Activated CD4-positive, alpha-beta T cell treated with anti-CD3 and anti-CD28 coated beads, Interleukin-2, amount 10 ng/mL, durations not matched to agents 7 days and 5 days (primary cell): ENCODE results near the gene MTERF4. TPM values are rescaled to one million over a fixed set of nuclear protein-coding genes. Genes with fewer than 3 reads are reported as not detected.

Experiments used
- CTCF ChIA-PET: fragments of 350-600 bp; sonication (Branson Sonifier 250); formaldehyde crosslinking; loops from one replicate; lab custom pipeline; 2021; ENCODE audit warnings: antibody characterized with exemption; lab: Charles Lee
- POLR2A ChIA-PET: fragments of 350-600 bp; sonication (Branson Sonifier 250); formaldehyde crosslinking; loops from one replicate; lab custom pipeline; 2021; ENCODE audit warnings: antibody characterized with exemption; lab: Charles Lee
- DNase-seq: peaks from one replicate; pipeline ENCODE4 v3.0.0-alpha.2; 2020
- H3K27ac Mint-ChIP-seq: one replicate; pipeline ENCODE4 v1.8.0; 2021; ENCODE audit warnings: mild to moderate bottlenecking, moderate library complexity, mixed read lengths
- H3K27me3 Mint-ChIP-seq: one replicate; pipeline ENCODE4 v1.8.0; 2021; ENCODE audit warnings: mixed read lengths
- H3K36me3 Mint-ChIP-seq: one replicate; pipeline ENCODE4 v1.8.0; 2021; ENCODE audit warnings: low read depth, mixed read lengths
- H3K4me1 Mint-ChIP-seq: one replicate; pipeline ENCODE4 v1.8.0; 2021; ENCODE audit warnings: mixed read lengths
- H3K4me3 Mint-ChIP-seq: one replicate; pipeline ENCODE4 v1.8.0; 2021; ENCODE audit warnings: mild to moderate bottlenecking, moderate library complexity, mixed read lengths
- H3K9me3 Mint-ChIP-seq: one replicate; pipeline ENCODE4 v1.8.0; 2021; ENCODE audit warnings: mixed read lengths
- total RNA-seq, 2 experiments: library from RNA; stranded (reverse); gene quantifications; one replicate each; pipeline ENCODE4 v1.2.3, GENCODE V29; 2021

The MTERF4 gene, protein sequence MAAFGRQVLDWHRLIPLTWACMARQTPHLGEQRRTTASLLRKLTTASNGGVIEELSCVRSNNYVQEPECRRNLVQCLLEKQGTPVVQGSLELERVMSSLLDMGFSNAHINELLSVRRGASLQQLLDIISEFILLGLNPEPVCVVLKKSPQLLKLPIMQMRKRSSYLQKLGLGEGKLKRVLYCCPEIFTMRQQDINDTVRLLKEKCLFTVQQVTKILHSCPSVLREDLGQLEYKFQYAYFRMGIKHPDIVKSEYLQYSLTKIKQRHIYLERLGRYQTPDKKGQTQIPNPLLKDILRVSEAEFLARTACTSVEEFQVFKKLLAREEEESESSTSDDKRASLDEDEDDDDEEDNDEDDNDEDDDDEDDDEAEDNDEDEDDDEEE
- 10 to 100 TPM; 38.0 to 41.0 TPM for total RNA-seq

DNA sequence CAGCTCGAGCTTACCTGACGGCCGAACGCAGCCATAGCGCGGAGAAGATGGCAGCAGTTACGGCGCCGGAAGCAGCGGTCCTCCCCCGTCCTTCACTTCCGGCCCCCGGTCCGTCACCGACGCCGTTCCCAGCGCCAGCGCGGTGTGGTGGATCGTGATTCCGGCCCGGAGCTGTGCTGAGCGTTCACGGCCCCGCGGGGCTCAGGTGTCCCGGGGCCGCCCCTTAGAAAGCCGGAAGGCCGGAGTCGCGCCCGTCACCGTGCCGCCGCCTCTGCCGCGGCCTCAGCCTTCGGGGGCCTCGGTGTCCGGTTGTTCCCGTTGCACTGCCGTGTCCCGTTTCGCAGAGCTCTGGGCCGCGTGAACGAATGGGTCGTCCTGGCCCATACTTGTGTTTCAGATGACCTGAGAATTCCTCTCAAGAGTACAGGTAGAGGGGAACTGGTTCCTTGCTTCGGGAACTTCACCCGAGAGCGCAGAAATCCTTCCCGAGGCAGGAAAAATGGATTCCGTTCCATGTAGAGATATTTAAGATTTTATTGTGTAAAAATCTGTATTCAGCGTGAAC, at the start of gene MTERF4:
Gene MTERF4, minus strand, starts transcription at position 49 of the 565 bp plus-strand sequence. Its CDS starts 14 bp downstream, at position 35.
- Mint-ChIP-seq H3K27ac (peak within 1 kb of the TSS; percentile 97), H3K36me3 (peaks cover 28% of the 10 kb centered on the region), H3K9me3 (no peaks in the 10 kb centered on the region), H3K27me3 (no peaks in the 10 kb centered on the region), H3K4me3 (peak within 1 kb of the TSS; percentile 92), H3K4me1 (peaks cover 47% of the 10 kb centered on the region)
- ChIA-PET CTCF (interaction anchor here (0.6 to 0.9 kb wide), 2 partner anchors 8 to 783 kb away, joined by 3 to 4 read pairs; no protein-coding TSS in a partner anchor), POLR2A (interaction anchor here (0.6 to 0.8 kb wide), 2 partner anchors 47 to 538 kb away, joined by 3 read pairs; no protein-coding TSS in a partner anchor)
- peak; percentile 89 for DNase-seq

GRCh38 chr2:241150660-241151530, 48.8 kb upstream of the MTERF4 start:
- peak overlapping the region; percentile 89 for H3K4me3 Mint-ChIP-seq
- no peaks in the 10 kb centered on the region for H3K27me3 Mint-ChIP-seq
- ChIA-PET POLR2A (no interaction called here), CTCF (interaction anchor here (0.6 to 3.1 kb wide), 3 partner anchors 18 to 298 kb away, joined by 3 to 10 read pairs (median 3); no protein-coding TSS in a partner anchor)
- H3K4me1 Mint-ChIP-seq: peaks cover 51% of the 10 kb centered on the region
- no peak for DNase-seq
- peak overlapping the region; percentile 94 for H3K27ac Mint-ChIP-seq
- H3K9me3 Mint-ChIP-seq: no peaks in the 10 kb centered on the region
- peaks cover 11% of the 10 kb centered on the region for H3K36me3 Mint-ChIP-seq

DNA sequence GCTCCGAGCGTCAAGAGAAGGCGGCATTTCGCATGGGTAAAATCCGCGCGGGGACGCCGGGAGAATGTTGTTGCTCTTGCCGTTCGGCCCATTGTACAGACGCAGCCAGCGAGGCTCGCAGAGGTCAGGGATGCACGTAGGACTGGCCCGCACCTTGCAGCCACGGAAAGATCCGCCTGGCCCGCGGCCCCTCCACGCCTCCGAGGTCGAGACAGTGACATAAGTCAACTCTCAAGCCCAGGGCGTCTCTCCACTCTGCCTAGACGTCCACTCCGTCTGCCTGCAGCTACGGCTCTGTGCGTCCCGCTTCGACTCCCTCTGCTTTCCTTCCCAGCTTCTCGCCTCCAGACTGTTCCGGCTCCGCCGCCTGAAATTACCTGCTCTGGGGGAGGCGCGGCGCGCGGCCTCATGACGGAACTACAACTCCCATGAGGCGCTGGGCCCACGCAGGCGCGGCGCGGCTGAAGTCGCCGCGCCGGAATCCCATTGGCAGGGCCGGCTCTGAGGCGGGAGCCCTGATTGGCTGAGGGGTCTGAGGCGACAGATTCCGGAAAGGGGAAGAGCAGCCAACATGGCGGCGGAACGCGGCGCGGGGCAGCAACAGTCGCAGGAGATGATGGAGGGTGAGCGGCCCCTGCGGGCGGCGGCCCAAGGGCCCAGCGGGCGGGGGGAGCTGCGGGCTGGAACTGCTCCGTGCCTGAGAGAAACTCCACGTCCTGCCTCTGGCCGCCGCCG, 48.0 kb upstream of the MTERF4 start, which contains the start of gene PPP1R7:
Gene PPP1R7, plus strand, starts transcription at position 543 of the 735 bp plus-strand sequence. Its CDS starts 29 bp downstream, at position 572.
- H3K9me3 Mint-ChIP-seq: no peaks in the 10 kb centered on the region
- ChIA-PET CTCF (interaction anchor here (0.6 to 3.1 kb wide), 10 partner anchors 14 to 694 kb away, joined by 3 to 10 read pairs (median 3); no protein-coding TSS in a partner anchor), POLR2A (interaction anchor here (0.5 to 0.8 kb wide), 4 partner anchors 15 to 510 kb away, joined by 3 read pairs; partner anchors contain the start of gene MTERF4)
- H3K27ac Mint-ChIP-seq: peak within 1 kb of the TSS; percentile 94
- peak; percentile 97 for DNase-seq
- H3K4me3 Mint-ChIP-seq: peak within 1 kb of the TSS; percentile 89
- no peaks in the 10 kb centered on the region for H3K27me3 Mint-ChIP-seq
- H3K4me1 Mint-ChIP-seq: peaks cover 51% of the 10 kb centered on the region
- H3K36me3 Mint-ChIP-seq: peaks cover 9% of the 10 kb centered on the region

- ChIA-PET CTCF (interaction anchor here (0.7 to 3.1 kb wide), 9 partner anchors 13 to 695 kb away, joined by 3 to 10 read pairs (median 3); no protein-coding TSS in a partner anchor), POLR2A (interaction anchor here (0.5 to 0.8 kb wide), 4 partner anchors 14 to 510 kb away, joined by 3 read pairs; partner anchors contain the start of gene MTERF4)
- Mint-ChIP-seq H3K27ac (peak overlapping the region; percentile 86), H3K9me3 (no peaks in the 10 kb centered on the region), H3K4me1 (peaks cover 51% of the 10 kb centered on the region), H3K4me3 (peak overlapping the region; percentile 89), H3K36me3 (peaks cover 7% of the 10 kb centered on the region), H3K27me3 (no peaks in the 10 kb centered on the region)
- no peak for DNase-seq
Measured at GRCh38 chr2:241149675-241149924, 47.5 kb upstream of the MTERF4 start.

GRCh38 chr2:241148891-241149674, 47.0 kb upstream of the MTERF4 start, which contains the start of gene PASK:
Gene PASK (minus strand): TSS chr2:241149472. CDS start chr2:241143032, 6,440 bp downstream.
- peak within 1 kb of the TSS; percentile 94 for H3K27ac Mint-ChIP-seq
- H3K4me1 Mint-ChIP-seq: peaks cover 51% of the 10 kb centered on the region
- H3K4me3 Mint-ChIP-seq: peak within 1 kb of the TSS; percentile 89
- no peaks in the 10 kb centered on the region for H3K27me3 Mint-ChIP-seq
- DNase-seq: peak; percentile 98
- H3K9me3 Mint-ChIP-seq: no peaks in the 10 kb centered on the region
- peaks cover 7% of the 10 kb centered on the region for H3K36me3 Mint-ChIP-seq
- ChIA-PET POLR2A (interaction anchor here (0.5 to 0.8 kb wide), 4 partner anchors 14 to 511 kb away, joined by 3 read pairs; partner anchors contain the start of gene MTERF4), CTCF (interaction anchor here (0.7 to 3.1 kb wide), 8 partner anchors 13 to 695 kb away, joined by 3 to 10 read pairs (median 4); no protein-coding TSS in a partner anchor)

DNA sequence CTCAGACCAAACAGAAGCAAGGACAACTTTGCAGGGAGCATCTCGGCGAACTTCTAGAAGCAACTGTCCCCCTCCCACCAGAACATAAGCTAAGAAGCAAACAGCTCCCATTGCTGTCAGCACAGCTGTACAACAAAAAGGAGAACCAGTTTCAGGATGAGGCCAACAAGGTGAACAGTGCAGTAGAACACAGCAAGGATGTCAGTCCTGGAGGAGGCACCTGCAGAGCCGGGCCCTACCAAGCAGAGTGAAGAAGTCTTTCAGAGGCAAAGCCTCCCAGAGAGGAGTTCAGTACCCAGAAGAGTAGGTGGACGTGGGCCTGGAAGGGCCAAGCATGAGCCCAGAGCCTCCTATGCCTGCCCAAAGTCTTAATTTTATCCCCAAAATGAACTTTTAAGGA, 46.2 kb upstream of the MTERF4 start:
- ChIA-PET CTCF (no interaction called here), POLR2A (no interaction called here)
- Mint-ChIP-seq H3K9me3 (no peaks in the 10 kb centered on the region), H3K4me3 (peak overlapping the region; percentile 89), H3K36me3 (peaks cover 2% of the 10 kb centered on the region), H3K4me1 (peaks cover 45% of the 10 kb centered on the region), H3K27me3 (no peaks in the 10 kb centered on the region), H3K27ac (peak overlapping the region; percentile 67)
- no peak for DNase-seq

DNA sequence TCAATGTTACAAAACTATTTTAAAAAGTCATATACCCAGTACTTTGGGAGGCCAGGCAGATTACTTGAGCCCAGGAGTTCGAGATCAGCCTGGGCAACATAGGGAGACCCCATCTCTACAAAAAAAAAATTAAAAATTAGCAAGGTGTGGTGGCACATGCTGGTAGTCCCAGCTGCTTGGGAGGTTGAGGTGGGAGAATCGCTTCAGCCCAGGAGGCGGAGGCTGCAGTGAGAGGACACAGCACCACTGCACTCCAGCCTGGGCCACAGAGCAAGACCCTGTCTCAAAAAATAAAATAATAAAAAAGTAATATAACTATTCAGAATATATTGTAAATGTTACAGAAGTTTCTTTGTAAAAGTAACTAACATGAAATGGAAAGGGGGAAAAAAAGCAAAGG, 45.2 kb upstream of the MTERF4 start:
- Mint-ChIP-seq H3K27me3 (no peaks in the 10 kb centered on the region), H3K9me3 (no peaks in the 10 kb centered on the region), H3K36me3 (peaks cover 2% of the 10 kb centered on the region), H3K4me3 (no peak overlapping the region), H3K4me1 (peaks cover 39% of the 10 kb centered on the region), H3K27ac (no peak overlapping the region)
- ChIA-PET CTCF (interaction anchor here (1.0 kb wide), 1 partner anchor 27 kb away, joined by 3 read pairs; no protein-coding TSS in a partner anchor), POLR2A (no interaction called here)
- no peak for DNase-seq

DNA sequence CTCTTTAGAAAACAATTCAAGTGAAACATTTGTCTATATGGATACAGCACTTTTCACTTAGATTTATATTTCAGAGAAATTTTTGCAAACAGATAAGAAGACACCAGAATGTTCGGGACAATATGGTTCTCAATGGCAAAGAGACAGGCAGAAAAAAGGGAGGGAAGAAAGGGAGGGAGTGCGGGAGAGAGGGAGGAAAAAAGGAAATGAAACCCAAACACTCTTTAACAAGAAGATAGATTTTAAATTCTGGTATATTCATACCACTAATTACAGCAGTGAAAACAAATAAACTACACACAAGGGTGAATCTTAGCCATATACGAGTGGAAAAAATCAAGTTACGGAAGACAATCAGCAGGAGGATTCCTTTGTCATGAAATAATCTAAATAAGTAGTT, 44.2 kb upstream of the MTERF4 start:
- POLR2A ChIA-PET: no interaction called here
- no peak for DNase-seq
- Mint-ChIP-seq H3K27ac (no peak overlapping the region), H3K4me3 (no peak overlapping the region), H3K9me3 (no peaks in the 10 kb centered on the region), H3K4me1 (peaks cover 28% of the 10 kb centered on the region), H3K27me3 (no peaks in the 10 kb centered on the region), H3K36me3 (peaks cover 10% of the 10 kb centered on the region)
- CTCF ChIA-PET: interaction anchor here (0.7 to 1.0 kb wide), 2 partner anchors 26 to 774 kb away, joined by 3 read pairs; no protein-coding TSS in a partner anchor

- no peak overlapping the region for H3K27ac Mint-ChIP-seq
- CTCF ChIA-PET: no interaction called here
- H3K27me3 Mint-ChIP-seq: no peaks in the 10 kb centered on the region
- H3K36me3 Mint-ChIP-seq: peaks cover 13% of the 10 kb centered on the region
- H3K4me1 Mint-ChIP-seq: peaks cover 9% of the 10 kb centered on the region
- POLR2A ChIA-PET: no interaction called here
- no peak for DNase-seq
- H3K9me3 Mint-ChIP-seq: no peaks in the 10 kb centered on the region
- H3K4me3 Mint-ChIP-seq: no peak overlapping the region
Measured at GRCh38 chr2:241142593-241142992, 40.5 kb upstream of the MTERF4 start.

- Mint-ChIP-seq H3K9me3 (no peaks in the 10 kb centered on the region), H3K27me3 (no peaks in the 10 kb centered on the region), H3K4me1 (peaks cover 6% of the 10 kb centered on the region), H3K27ac (no peak overlapping the region), H3K4me3 (no peak overlapping the region), H3K36me3 (peaks cover 14% of the 10 kb centered on the region)
- POLR2A ChIA-PET: no interaction called here
- CTCF ChIA-PET: interaction anchor here (1.1 kb wide), 1 partner anchor 15 kb away, joined by 3 read pairs; no protein-coding TSS in a partner anchor
- no peak for DNase-seq
Measured at GRCh38 chr2:241142063-241142462, 40.0 kb upstream of the MTERF4 start.
